HG02973 (cell line): Measurements from ENCODE around the gene KNDC1.
"Not testable (repeated sequence)": the region's sequence is repeated elsewhere in the genome, so short reads cannot be mapped to it uniquely, and the experiment has no call there.

Experiments used
- ATAC-seq: cut with Tn5 transposase; IDR thresholded peaks from one replicate; pipeline ENCODE4 v1.9.1; 2021; ENCODE audit warnings: moderate library complexity; ENCODE audit not compliant: unreplicated experiment

Gene KNDC1

GRCh38 chr10:133141144-133141957 lies 18.7 kb upstream of the KNDC1 start:
- ATAC-seq: no peak

- no peak for ATAC-seq
These were observed 18.1 kb upstream of the KNDC1 start for GRCh38 chr10:133141958-133142340.

- no peak for ATAC-seq
These were observed 17.4 kb upstream of the KNDC1 start for GRCh38 chr10:133142523-133143199.

- ATAC-seq: no peak
These were observed 16.9 kb upstream of the KNDC1 start for GRCh38 chr10:133143200-133143533.

- ATAC-seq: no peak
These were observed 16.5 kb upstream of the KNDC1 start for GRCh38 chr10:133143546-133143945.

- no peak for ATAC-seq
These were observed 15.2 kb upstream of the KNDC1 start for GRCh38 chr10:133144771-133145170.

- no peak for ATAC-seq
These were observed 9.8 kb upstream of the KNDC1 start for GRCh38 chr10:133150226-133150625.

GRCh38 chr10:133150656-133151055 lies 9.4 kb upstream of the KNDC1 start:
- ATAC-seq: no peak

- ATAC-seq: not testable (repeated sequence)
These were observed 8.9 kb upstream of the KNDC1 start for GRCh38 chr10:133151071-133151470.

- no peak for ATAC-seq
These were observed 8.5 kb upstream of the KNDC1 start for GRCh38 chr10:133151543-133151972.

- no peak for ATAC-seq
These were observed 5.6 kb upstream of the KNDC1 start for GRCh38 chr10:133154411-133154810.

GRCh38 chr10:133154996-133155778 lies 4.8 kb upstream of the KNDC1 start:
- ATAC-seq: no peak

GRCh38 chr10:133156674-133157579 lies 3.1 kb upstream of the KNDC1 start:
- ATAC-seq: no peak

- ATAC-seq: no peak
These were observed 2.2 kb upstream of the KNDC1 start for GRCh38 chr10:133157662-133158436.

- ATAC-seq: no peak
These were observed 1.6 kb upstream of the KNDC1 start for GRCh38 chr10:133158437-133158755.

GRCh38 chr10:133158756-133159610 lies 1.0 kb upstream of the KNDC1 start:
- ATAC-seq: no peak

- no peak for ATAC-seq
These were observed 439 bp upstream of the KNDC1 start for GRCh38 chr10:133159611-133159949.

- no peak for ATAC-seq
These were observed 930 bp downstream of the KNDC1 start for GRCh38 chr10:133160826-133161471.
